Hematopoietic multipotent progenitor cell treated with erythropoietin and hydrocortisone succinate and interleukin-3 and kit ligand, for 15 days (in vitro differentiated cells): Measurements from ENCODE around the gene TMEM62.

Experiments used
- DNase-seq: peaks from one replicate; pipeline ENCODE4 v3.0.0-alpha.2; 2015; ENCODE audit warnings: low spot score

TMEM62 gene

GRCh38 chr15:43133430-43134156, at the start of gene TMEM62:
TMEM62 (plus strand) TSS chr15:43133586; CDS start chr15:43133803, 217 bp downstream.
- DNase-seq: peak; percentile 66

- DNase-seq: no peak
Observed at GRCh38 chr15:43085921-43086320, 47.5 kb upstream of the TMEM62 start.

GRCh38 chr15:43086551-43086950, 46.8 kb upstream of the TMEM62 start:
- DNase-seq: no peak

DNA sequence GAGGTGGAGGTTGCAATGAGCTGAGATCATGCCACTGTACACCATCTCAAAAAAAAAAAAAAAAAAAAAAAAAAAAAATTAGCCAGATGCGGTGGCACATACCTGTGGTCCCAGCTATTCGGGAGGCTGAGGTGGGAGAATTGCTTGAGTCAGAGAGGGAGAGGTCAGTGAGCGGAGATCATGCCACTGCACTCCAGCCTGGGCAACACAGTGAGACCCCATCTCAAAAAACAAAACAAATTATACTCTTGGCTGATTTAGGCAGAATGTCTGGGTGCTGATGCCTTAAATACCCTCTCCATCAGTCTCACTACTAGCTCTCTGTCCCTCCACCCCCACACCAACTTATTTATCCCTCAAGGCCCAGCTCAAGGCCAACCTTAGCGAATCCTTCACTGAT, 41.5 kb upstream of the TMEM62 start:
- no peak for DNase-seq

- no peak for DNase-seq
Observed at GRCh38 chr15:43093026-43093425, 40.4 kb upstream of the TMEM62 start.

GRCh38 chr15:43094416-43095030, 38.9 kb upstream of the TMEM62 start:
- DNase-seq: peak; percentile 72

DNA sequence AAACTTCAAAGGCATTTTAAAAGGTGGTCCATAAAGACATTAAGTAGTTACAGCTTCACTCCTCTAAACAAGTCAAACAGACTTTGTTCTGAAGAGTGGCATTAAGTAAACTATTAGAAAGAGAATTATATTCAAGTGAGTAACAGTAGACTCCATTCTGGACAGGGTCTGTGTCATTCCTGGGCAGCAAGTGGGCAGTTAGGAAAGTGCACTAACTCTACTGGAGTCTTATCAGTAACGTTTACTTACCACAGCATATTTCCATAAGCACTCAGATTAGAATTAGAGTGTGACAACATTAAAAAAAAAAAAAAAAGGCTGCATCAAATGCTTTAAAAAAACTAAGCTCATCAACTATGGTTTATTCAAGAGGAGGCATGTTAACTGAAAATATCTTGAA, 38.1 kb upstream of the TMEM62 start:
- peak; percentile 65 for DNase-seq

DNA sequence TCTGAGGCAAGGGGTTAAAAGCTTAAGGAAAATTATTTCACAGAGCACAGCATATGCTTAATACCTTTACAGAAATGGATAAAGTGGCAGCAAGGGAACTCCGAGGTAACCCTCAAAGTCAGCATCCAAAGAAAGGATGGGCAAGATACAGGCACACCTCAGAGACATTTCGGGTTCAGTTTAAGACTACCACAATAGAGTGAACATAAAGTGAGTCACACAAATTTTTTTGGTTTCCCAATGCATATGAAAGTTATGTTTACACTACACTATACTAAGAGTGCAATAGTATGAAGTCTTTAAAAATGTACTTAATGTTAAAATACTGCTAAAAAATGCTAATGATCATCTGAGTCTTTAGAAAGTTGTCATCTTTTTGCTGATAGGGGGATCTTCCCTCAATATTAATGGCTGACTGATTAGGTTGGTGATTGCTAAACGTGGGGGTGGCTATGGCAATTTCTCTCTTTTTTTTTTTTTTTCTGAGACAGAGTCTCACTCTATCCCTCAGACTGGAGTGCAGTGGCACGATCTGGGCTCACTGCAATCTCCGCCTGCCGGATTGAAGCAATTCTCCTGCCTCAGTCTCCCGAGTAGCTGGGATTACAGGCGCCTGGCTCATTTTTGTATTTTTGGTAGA, 37.6 kb upstream of the TMEM62 start:
- DNase-seq: no peak

- DNase-seq: no peak
Observed at GRCh38 chr15:43096411-43096810, 37.0 kb upstream of the TMEM62 start.

- DNase-seq: no peak
Observed at GRCh38 chr15:43099105-43099845, 34.1 kb upstream of the TMEM62 start.

- no peak for DNase-seq
Observed at GRCh38 chr15:43100971-43101370, 32.4 kb upstream of the TMEM62 start.

GRCh38 chr15:43102187-43102586, 31.2 kb upstream of the TMEM62 start:
- DNase-seq: no peak

- DNase-seq: no peak
Observed at GRCh38 chr15:43103907-43104306, 29.5 kb upstream of the TMEM62 start.

GRCh38 chr15:43104426-43104825, 29.0 kb upstream of the TMEM62 start:
- no peak for DNase-seq

- peak; percentile 57 for DNase-seq
Observed at GRCh38 chr15:43105077-43105736, 28.2 kb upstream of the TMEM62 start.

DNA sequence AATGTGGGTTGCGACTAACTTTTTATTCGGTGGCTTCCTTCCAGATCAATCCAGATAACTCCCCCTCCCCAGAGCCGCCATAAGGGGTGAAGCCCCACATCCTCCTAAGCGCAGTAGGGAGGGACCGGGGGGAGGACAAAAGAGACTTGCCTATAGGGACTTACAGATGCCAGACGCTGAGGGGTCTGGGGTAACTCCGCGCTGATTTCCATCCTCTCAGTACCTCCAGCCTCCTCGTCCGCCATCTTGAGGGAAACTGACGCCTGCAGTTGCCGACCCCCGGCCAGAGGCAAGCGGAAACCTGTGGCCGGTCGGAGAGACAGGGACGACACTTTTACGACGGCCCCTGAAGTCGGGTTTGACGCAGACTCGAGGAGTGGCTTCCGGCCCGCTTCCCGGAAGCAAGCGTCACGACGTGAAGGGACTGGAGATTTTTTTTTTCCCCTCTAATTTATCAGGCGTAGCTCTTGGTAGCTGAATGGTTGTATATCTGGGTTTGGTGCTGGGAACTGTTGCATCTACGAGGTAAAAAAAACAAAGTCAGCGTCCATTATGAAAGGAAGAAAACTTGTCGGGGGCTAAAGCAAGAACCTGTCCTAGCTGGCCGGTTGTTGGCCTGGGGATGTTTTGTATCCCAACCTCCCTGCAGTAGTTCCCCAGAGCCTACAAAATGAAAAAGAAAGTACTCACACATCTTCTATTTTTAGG, 27.5 kb upstream of the TMEM62 start, which contains the start of gene UBR1:
UBR1 (minus strand) TSS at position 261 of the 708 bp plus-strand sequence; CDS start at position 245, 16 bp downstream.
- DNase-seq: peak; percentile 91

GRCh38 chr15:43106486-43106829, 26.9 kb upstream of the TMEM62 start:
- DNase-seq: no peak

DNA sequence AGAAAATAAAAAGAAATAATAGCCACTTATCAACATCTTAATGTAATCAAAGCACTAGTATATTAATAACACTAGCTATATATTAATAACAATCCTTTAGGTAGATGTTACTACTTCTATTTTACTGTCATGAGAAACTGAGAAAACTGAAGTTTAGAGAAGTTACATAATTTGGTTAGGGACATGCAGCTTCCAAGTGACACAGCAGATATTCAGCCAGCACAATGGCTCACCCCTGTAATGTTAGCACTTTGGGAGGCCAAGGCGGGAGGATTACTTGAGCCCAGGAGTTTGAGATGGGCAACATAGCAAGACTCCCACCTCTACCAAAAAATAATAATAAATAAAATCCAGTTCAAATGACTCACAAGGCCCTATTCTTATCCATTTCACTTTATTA, 25.6 kb upstream of the TMEM62 start:
- DNase-seq: no peak

- DNase-seq: no peak
Observed at GRCh38 chr15:43111354-43111753, 22.0 kb upstream of the TMEM62 start.

DNA sequence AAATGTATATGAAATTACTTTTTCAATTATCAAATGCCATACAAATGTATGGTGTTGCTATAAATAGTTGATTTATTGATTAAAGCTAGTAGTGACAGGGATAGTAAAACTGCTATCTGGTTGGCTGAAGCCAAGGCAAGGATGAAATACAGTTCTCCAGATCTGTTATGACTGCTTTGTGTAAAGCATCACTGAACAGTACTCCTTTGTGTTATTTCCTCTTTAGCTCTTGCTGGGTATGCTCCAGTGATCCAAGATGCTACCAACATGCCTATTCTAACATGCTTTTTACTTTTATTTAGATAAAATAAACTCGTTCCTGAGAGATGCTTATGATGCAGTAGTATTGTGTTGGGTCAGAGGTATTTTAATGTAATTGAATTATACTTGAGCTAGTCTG, 15.1 kb upstream of the TMEM62 start:
- DNase-seq: no peak

DNA sequence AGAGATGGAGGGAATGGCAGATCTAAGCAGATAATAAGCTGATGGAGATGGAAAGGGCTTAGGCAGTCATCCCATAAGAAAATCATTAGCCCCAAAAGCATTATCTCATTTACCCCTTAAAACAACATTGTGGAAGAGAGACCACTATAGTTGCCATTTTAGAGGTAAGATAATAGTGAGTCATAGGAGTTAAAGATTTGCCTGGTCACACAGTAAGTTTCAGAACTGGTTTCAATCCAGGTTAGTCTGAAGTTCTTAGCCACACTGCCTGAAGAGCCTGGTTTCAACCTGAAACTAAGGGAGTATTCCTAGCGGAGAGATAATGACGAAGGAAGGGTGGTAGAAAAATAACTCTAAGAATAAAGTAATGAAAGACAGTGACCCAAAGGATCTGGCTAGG, 14.6 kb upstream of the TMEM62 start:
- DNase-seq: no peak
